Measurements from ENCODE around the gene RTKN2. TPM values are rescaled to one million over a fixed set of nuclear protein-coding genes. Genes with fewer than 3 reads are reported as not detected.

RTKN2 gene
- total and polyA plus RNA-seq, 10 of the 15 experiments (the other 5 are each of a cell fraction or from before 2014, with no cell fraction given), result 0.10 TPM; not detected in 9

DNA sequence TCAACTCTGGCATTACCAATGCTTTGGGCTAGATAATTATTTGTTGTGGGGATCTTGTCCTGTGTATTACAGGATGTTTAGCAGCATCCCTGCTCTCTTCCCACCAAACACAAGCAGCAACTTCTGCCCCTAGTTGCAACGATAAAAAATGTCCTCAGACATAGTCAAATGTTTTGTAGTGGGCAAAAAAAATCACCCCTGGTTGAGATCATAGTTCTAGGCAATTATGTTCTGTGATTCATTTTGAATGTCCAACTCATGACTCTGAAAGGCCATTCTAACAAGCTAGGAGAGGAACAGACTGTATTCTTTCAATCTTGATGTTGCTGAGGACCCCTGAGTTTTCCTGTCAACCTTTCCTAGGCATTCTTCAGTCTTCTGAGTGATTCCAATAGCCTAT is 79.5 kb downstream of the RTKN2 start:
- 29% methylated on average over 1 of the region's 1 CpG for WGBS (ENCODE audit: insufficient coverage, insufficient replicate concordance, low lambda C conversion rate, missing lambda C conversion rate)
- Histone ChIP-seq H3K4me3 (no peak overlapping the region), H3K79me2 (ENCODE audit: control insufficient read depth, insufficient read depth, low read length) (no peaks in the 10 kb centered on the region), H3K27ac (ENCODE audit: control insufficient read depth, insufficient read depth) (no peak overlapping the region), H3K9me3 (replicated peaks; ENCODE audit: control insufficient read depth, insufficient read depth, low read length) (no peaks in the 10 kb centered on the region), H3K36me3 (ENCODE audit: control insufficient read depth in 2 of 2, insufficient read depth in 2 of 2, low read length in 1 of 2) (no peaks in the 10 kb centered on the region), H4K20me1 (ENCODE audit: control insufficient read depth, insufficient read depth) (no peaks in the 10 kb centered on the region), H3K4me2 (ENCODE audit: control insufficient read depth, insufficient read depth) (no peak overlapping the region), H3K4me1 (ENCODE audit: control insufficient read depth, insufficient read depth, low read length) (peaks cover 4% of the 10 kb centered on the region), H3K27me3 (replicated peaks in 1 of 2; ENCODE audit: control insufficient read depth in 2 of 2, insufficient read depth in 2 of 2, low read length in 1 of 2) (no peaks in the 10 kb centered on the region), H3K9ac (ENCODE audit: control insufficient read depth, insufficient read depth, low read length) (no peak overlapping the region), H2AFZ (ENCODE audit: control insufficient read depth, low read depth, low read length) (no peak overlapping the region)
- BruUV-seq (replicated peaks), result no TSS peak
- no peak for ATAC-seq
- ChIA-PET POLR2A (no interaction called here), CTCF (interaction anchor here (1.1 kb wide), 1 partner anchor 151 kb away, joined by 3 read pairs; no protein-coding TSS in a partner anchor), RAD21 (ENCODE audit: unreplicated experiment) (no interaction called here), SMC1A (ENCODE audit: uncharacterized antibody, unreplicated experiment) (interaction anchor here (0.6 to 1.4 kb wide), 2 partner anchors 10 to 78 kb away, joined by 3 read pairs; no protein-coding TSS in a partner anchor)
- intact Hi-C loops (cut with micrococcal nuclease; ENCODE audit: unreplicated experiment) (loop anchor here (5.0 kb wide), 1 partner anchor 142 kb away; no protein-coding TSS in a partner anchor), in situ Hi-C loops (cut with MboI) (no loop called here)
- no peak for TF ChIP-seq EZH2 (IDR thresholded peaks at IDR 0.05; ENCODE audit: borderline replicate concordance, control insufficient read depth, low read depth, low read length)
- no peak for TF ChIP-seq TBL1XR1 (IDR thresholded peaks at IDR 0.05; ENCODE audit: low read depth, low read length)
- TF ChIP-seq, protein P1, sequence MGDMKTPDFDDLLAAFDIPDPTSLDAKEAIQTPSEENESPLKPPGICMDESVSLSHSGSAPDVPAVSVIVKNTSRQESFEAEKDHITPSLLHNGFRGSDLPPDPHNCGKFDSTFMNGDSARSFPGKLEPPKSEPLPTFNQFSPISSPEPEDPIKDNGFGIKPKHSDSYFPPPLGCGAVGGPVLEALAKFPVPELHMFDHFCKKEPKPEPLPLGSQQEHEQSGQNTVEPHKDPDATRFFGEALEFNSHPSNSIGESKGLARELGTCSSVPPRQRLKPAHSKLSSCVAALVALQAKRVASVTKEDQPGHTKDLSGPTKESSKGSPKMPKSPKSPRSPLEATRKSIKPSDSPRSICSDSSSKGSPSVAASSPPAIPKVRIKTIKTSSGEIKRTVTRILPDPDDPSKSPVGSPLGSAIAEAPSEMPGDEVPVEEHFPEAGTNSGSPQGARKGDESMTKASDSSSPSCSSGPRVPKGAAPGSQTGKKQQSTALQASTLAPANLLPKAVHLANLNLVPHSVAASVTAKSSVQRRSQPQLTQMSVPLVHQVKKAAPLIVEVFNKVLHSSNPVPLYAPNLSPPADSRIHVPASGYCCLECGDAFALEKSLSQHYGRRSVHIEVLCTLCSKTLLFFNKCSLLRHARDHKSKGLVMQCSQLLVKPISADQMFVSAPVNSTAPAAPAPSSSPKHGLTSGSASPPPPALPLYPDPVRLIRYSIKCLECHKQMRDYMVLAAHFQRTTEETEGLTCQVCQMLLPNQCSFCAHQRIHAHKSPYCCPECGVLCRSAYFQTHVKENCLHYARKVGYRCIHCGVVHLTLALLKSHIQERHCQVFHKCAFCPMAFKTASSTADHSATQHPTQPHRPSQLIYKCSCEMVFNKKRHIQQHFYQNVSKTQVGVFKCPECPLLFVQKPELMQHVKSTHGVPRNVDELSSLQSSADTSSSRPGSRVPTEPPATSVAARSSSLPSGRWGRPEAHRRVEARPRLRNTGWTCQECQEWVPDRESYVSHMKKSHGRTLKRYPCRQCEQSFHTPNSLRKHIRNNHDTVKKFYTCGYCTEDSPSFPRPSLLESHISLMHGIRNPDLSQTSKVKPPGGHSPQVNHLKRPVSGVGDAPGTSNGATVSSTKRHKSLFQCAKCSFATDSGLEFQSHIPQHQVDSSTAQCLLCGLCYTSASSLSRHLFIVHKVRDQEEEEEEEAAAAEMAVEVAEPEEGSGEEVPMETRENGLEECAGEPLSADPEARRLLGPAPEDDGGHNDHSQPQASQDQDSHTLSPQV (IDR thresholded peaks at IDR 0.05), result no peak
- TF ChIP-seq NR2C1 (IDR thresholded peaks at IDR 0.05), result no peak
- TF ChIP-seq, protein P2, sequence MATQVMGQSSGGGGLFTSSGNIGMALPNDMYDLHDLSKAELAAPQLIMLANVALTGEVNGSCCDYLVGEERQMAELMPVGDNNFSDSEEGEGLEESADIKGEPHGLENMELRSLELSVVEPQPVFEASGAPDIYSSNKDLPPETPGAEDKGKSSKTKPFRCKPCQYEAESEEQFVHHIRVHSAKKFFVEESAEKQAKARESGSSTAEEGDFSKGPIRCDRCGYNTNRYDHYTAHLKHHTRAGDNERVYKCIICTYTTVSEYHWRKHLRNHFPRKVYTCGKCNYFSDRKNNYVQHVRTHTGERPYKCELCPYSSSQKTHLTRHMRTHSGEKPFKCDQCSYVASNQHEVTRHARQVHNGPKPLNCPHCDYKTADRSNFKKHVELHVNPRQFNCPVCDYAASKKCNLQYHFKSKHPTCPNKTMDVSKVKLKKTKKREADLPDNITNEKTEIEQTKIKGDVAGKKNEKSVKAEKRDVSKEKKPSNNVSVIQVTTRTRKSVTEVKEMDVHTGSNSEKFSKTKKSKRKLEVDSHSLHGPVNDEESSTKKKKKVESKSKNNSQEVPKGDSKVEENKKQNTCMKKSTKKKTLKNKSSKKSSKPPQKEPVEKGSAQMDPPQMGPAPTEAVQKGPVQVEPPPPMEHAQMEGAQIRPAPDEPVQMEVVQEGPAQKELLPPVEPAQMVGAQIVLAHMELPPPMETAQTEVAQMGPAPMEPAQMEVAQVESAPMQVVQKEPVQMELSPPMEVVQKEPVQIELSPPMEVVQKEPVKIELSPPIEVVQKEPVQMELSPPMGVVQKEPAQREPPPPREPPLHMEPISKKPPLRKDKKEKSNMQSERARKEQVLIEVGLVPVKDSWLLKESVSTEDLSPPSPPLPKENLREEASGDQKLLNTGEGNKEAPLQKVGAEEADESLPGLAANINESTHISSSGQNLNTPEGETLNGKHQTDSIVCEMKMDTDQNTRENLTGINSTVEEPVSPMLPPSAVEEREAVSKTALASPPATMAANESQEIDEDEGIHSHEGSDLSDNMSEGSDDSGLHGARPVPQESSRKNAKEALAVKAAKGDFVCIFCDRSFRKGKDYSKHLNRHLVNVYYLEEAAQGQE (IDR thresholded peaks at IDR 0.05; ENCODE audit: low read depth, low read length), result no peak
- TF ChIP-seq, protein P3, sequence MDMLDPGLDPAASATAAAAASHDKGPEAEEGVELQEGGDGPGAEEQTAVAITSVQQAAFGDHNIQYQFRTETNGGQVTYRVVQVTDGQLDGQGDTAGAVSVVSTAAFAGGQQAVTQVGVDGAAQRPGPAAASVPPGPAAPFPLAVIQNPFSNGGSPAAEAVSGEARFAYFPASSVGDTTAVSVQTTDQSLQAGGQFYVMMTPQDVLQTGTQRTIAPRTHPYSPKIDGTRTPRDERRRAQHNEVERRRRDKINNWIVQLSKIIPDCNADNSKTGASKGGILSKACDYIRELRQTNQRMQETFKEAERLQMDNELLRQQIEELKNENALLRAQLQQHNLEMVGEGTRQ (IDR thresholded peaks at IDR 0.05; ENCODE audit: borderline replicate concordance, low read depth, low read length), result no peak
- TF ChIP-seq CREB1 (IDR thresholded peaks at IDR 0.05; ENCODE audit: low read depth), result no peak
- no peak for TF ChIP-seq CREM (IDR thresholded peaks at IDR 0.05; ENCODE audit: low read depth)
- TF ChIP-seq STAT1 (conservative IDR thresholded peaks at IDR 0.05), result no peak
- no peak for TF ChIP-seq HDAC6 (IDR thresholded peaks at IDR 0.05; ENCODE audit: unreplicated experiment)
- TF ChIP-seq SPI1 (IDR thresholded peaks at IDR 0.05; ENCODE audit: borderline replicate concordance, insufficient read depth, low read depth, low read length), result no peak
- TF ChIP-seq POU2F2 (IDR thresholded peaks at IDR 0.05; ENCODE audit: borderline replicate concordance, low read depth, low read length), result no peak
- TF ChIP-seq FOS (IDR thresholded peaks at IDR 0.05; ENCODE audit: borderline replicate concordance, extremely low read depth, insufficient read length), result no peak
- no peak for TF ChIP-seq SMARCA5 (IDR thresholded peaks at IDR 0.05)
- TF ChIP-seq CBX5 (IDR thresholded peaks at IDR 0.05; ENCODE audit: low read depth), result no peak
- no peak for TF ChIP-seq CHD4 (IDR thresholded peaks at IDR 0.05)
- no peak for TF ChIP-seq SIN3A (IDR thresholded peaks at IDR 0.05; ENCODE audit: low read depth, low read length)
- TF ChIP-seq KLF5 (IDR thresholded peaks at IDR 0.05; ENCODE audit: partially characterized antibody), result no peak
- DNase-seq (ENCODE audit: low read depth, low spot score), result no peak
- FAIRE-seq, result no peak
